Measurements from ENCODE around the gene PLCG2. TPM values are rescaled to one million over a fixed set of nuclear protein-coding genes. Genes with fewer than 3 reads are reported as not detected.

PLCG2 gene
- polyA plus RNA-seq, 2 of the 4 experiments (the other 2 are of a cell fraction) = 2.8 to 6.0 TPM

DNA sequence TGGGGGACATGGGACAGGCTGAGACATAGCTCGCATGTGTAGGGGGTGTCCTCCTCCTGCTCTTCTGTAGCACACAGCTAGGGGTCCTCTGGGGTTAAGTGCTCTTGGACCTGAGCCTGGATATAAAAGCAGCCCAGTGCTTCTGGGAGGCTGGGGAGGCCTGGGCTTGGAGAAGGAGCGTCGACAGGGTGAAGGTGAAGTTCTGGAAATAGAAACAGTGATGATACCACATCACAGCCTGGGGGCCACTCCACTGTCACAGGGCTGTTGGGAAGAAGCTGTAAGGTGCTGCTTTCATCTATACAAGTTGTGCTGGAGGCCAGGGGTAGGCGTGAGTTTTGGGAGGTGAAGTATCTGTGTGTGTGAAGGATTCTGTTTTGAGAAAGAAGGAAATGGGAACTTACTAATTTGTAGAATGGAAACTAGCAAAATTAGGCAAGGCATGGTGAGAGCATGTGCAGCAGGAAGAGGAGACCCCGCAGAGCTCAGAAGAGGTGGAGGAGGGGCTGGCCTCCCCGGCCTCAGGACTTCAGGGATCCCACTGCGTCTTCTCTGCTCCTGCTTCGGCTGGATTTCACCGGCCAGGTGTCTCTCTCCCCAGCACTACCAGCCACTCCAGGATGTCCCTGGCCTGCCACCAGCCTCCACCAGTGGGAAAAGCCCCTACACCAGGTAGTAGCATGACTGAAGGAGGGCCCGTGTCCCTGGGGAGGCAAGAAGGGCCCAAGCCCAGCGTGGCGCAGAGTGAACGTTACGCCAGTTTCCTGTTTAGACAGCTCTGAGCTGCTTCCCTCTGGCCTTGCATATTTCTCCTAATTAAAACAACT, 19.4 kb downstream of the PLCG2 start:
- Histone ChIP-seq H3K9me3 (no peaks in the 10 kb centered on the region), H3K27ac (no peak overlapping the region), H3K4me2 (no peak overlapping the region), H3K4me3 (no peak overlapping the region), H3K4me1 (no peaks in the 10 kb centered on the region)
- ATAC-seq = peak in 1 of 2 experiments; percentile 35; a peak in 1 of 6 replicates
- no peak for DNase-seq (ENCODE audit: low read depth in 1 of 2, low spot score in 1 of 2)
- CTCF ChIA-PET = interaction anchor here (1.5 kb wide), 1 partner anchor 16 kb away, joined by 3 read pairs; no protein-coding TSS in a partner anchor
- WGBS (ENCODE audit: missing lambda C conversion rate) = 83% methylated on average over 14 of the region's 14 CpGs
- POLR2A ChIA-PET = no interaction called here
- FAIRE-seq = no peak
- TF ChIP-seq SMC3 (IDR thresholded peaks at IDR 0.05) (no peak), EHF (CRISPR knock-in tag; IDR thresholded peaks at IDR 0.05) (no peak), HEYL (CRISPR knock-in tag; IDR thresholded peaks at IDR 0.05) (no peak), RFX5 (IDR thresholded peaks at IDR 0.05) (no peak), FOXS1 (CRISPR knock-in tag; IDR thresholded peaks at IDR 0.05) (no peak), CBX2 (IDR thresholded peaks at IDR 0.05; ENCODE audit: borderline replicate concordance, low read depth) (no peak), EP300 (IDR thresholded peaks at IDR 0.05) (no peak), KDM1A (IDR thresholded peaks at IDR 0.05; ENCODE audit: low read depth) (no peak), RCOR1 (IDR thresholded peaks at IDR 0.05; ENCODE audit: low read depth, low read length) (no peak), FOSB (CRISPR knock-in tag; IDR thresholded peaks at IDR 0.05) (no peak), ZC3H11A (IDR thresholded peaks at IDR 0.05) (no peak), MAX (IDR thresholded peaks at IDR 0.05) (no peak), GATA3 (IDR thresholded peaks at IDR 0.05; ENCODE audit: borderline replicate concordance) (no peak), NPAS2 (CRISPR knock-in tag; IDR thresholded peaks at IDR 0.05; ENCODE audit: borderline replicate concordance) (no peak), RNF2 (IDR thresholded peaks at IDR 0.05; ENCODE audit: borderline replicate concordance, low read depth) (no peak), TP53 (CRISPR knock-in tag; IDR thresholded peaks at IDR 0.05) (no peak), EHMT2 (IDR thresholded peaks at IDR 0.05; ENCODE audit: low read depth) (no peak), KDM5A (IDR thresholded peaks at IDR 0.05) (no peak)
- TF ChIP-seq, protein P1, sequence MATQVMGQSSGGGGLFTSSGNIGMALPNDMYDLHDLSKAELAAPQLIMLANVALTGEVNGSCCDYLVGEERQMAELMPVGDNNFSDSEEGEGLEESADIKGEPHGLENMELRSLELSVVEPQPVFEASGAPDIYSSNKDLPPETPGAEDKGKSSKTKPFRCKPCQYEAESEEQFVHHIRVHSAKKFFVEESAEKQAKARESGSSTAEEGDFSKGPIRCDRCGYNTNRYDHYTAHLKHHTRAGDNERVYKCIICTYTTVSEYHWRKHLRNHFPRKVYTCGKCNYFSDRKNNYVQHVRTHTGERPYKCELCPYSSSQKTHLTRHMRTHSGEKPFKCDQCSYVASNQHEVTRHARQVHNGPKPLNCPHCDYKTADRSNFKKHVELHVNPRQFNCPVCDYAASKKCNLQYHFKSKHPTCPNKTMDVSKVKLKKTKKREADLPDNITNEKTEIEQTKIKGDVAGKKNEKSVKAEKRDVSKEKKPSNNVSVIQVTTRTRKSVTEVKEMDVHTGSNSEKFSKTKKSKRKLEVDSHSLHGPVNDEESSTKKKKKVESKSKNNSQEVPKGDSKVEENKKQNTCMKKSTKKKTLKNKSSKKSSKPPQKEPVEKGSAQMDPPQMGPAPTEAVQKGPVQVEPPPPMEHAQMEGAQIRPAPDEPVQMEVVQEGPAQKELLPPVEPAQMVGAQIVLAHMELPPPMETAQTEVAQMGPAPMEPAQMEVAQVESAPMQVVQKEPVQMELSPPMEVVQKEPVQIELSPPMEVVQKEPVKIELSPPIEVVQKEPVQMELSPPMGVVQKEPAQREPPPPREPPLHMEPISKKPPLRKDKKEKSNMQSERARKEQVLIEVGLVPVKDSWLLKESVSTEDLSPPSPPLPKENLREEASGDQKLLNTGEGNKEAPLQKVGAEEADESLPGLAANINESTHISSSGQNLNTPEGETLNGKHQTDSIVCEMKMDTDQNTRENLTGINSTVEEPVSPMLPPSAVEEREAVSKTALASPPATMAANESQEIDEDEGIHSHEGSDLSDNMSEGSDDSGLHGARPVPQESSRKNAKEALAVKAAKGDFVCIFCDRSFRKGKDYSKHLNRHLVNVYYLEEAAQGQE (IDR thresholded peaks at IDR 0.05) = no peak
- TF ChIP-seq, protein P2, sequence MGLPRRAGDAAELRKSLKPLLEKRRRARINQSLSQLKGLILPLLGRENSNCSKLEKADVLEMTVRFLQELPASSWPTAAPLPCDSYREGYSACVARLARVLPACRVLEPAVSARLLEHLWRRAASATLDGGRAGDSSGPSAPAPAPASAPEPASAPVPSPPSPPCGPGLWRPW (IDR thresholded peaks at IDR 0.05) = no peak

DNA sequence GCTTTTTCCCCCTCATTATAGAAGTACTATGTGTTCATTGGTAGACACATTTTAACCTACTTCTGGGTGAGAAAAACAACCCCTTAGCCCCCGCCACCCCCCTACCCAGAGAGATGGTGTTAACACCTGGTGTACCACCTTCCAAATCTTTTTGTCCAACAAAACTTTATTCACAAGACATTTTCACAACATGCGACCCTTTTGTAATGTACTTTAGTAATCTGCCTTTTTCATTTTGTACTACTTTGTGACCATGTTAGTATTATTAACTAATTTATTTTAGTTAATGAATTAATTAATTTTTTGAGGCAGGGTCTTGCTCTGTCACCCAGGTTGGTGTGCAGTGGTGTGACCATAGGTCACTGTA, 20.0 kb downstream of the PLCG2 start:
- Histone ChIP-seq H3K27ac (no peak overlapping the region), H3K4me3 (no peak overlapping the region), H3K4me1 (no peaks in the 10 kb centered on the region), H3K4me2 (no peak overlapping the region), H3K9me3 (no peaks in the 10 kb centered on the region)
- POLR2A ChIA-PET = no interaction called here
- DNase-seq (ENCODE audit: low read depth in 1 of 2, low spot score in 1 of 2) = no peak
- WGBS (ENCODE audit: missing lambda C conversion rate) = 73% methylated on average over 2 of the region's 2 CpGs
- no peak for ATAC-seq
- CTCF ChIA-PET = interaction anchor here (1.5 kb wide), 1 partner anchor 17 kb away, joined by 3 read pairs; no protein-coding TSS in a partner anchor
- no peak for FAIRE-seq
- TF ChIP-seq HEYL (CRISPR knock-in tag; IDR thresholded peaks at IDR 0.05) (no peak), FOSL2 (IDR thresholded peaks at IDR 0.05) (no peak), FOSL2 (CRISPR knock-in tag; IDR thresholded peaks at IDR 0.05) (no peak), ZNF302 (CRISPR knock-in tag; IDR thresholded peaks at IDR 0.05) (no peak), TFCP2L1 (CRISPR knock-in tag; IDR thresholded peaks at IDR 0.05) (no peak), ELK1 (IDR thresholded peaks at IDR 0.05; ENCODE audit: low read depth, low read length) (no peak), KDM1A (IDR thresholded peaks at IDR 0.05; ENCODE audit: low read depth) (no peak), E2F6 (IDR thresholded peaks at IDR 0.05; ENCODE audit: borderline replicate concordance, low read depth) (no peak), NFE2L2 (conservative IDR thresholded peaks at IDR 0.05; ENCODE audit: low read length) (no peak), POLR2AphosphoS2 (conservative IDR thresholded peaks at IDR 0.05; ENCODE audit: low read length) (no peak), MAX (IDR thresholded peaks at IDR 0.05) (no peak), EHF (CRISPR knock-in tag; IDR thresholded peaks at IDR 0.05) (no peak), ATOH8 (CRISPR knock-in tag; IDR thresholded peaks at IDR 0.05; ENCODE audit: low read depth) (no peak), EP300 (IDR thresholded peaks at IDR 0.05) (no peak), BHLHE40 (IDR thresholded peaks at IDR 0.05; ENCODE audit: low read depth, low read length) (no peak), JUNB (IDR thresholded peaks at IDR 0.05) (no peak), HOXB13 (CRISPR knock-in tag; IDR thresholded peaks at IDR 0.05; ENCODE audit: low read depth) (no peak), RNF2 (IDR thresholded peaks at IDR 0.05; ENCODE audit: borderline replicate concordance, low read depth) (no peak)
